Measurements from ENCODE around the gene VTCN1. TPM values are rescaled to one million over a fixed set of nuclear protein-coding genes. Genes with fewer than 3 reads are reported as not detected.

VTCN1 gene
- total and polyA plus RNA-seq, 7 experiments from 2014 or later, result not detected

Small RNAs within 50 kb of the gene (microRNA-seq; reads per million reads assigned to microRNA genes)
- 22.8 reads per million, percentile 32 among the genes with 10 or more reads in this experiment for gene MIR942 (ENCODE audit: borderline microRNAs expressed)

Other genes with a start within 250 kb of the VTCN1 start
- gene CD101, start 209.2 kb downstream of the VTCN1 start, total RNA-seq, result 10 to 100 TPM in 3 of 5 experiments, 1 to 10 TPM in 2; 3.9 to 15.4 (median 10.3) TPM
- gene CD101, start 209.2 kb downstream of the VTCN1 start, polyA plus RNA-seq, result 1 to 10 TPM; 5.8 to 9.9 TPM
- gene TTF2, start 150.6 kb downstream of the VTCN1 start, total RNA-seq, result 10 to 100 TPM; 27.6 to 74.4 (median 35.2) TPM
- 10 to 100 TPM in 1 of 2 donors, 1 to 10 TPM in 1; 9.1 to 10.1 TPM for gene TTF2, start 150.6 kb downstream of the VTCN1 start, polyA plus RNA-seq
- under 1 TPM in 4 of 5 experiments, not detected in 1; 0.24 to 0.94 (median 0.38) TPM for gene TRIM45, start 89.2 kb downstream of the VTCN1 start, total RNA-seq
- not detected for gene TRIM45, start 89.2 kb downstream of the VTCN1 start, polyA plus RNA-seq
- 10 to 100 TPM; 40.4 to 63.4 (median 47.1) TPM for gene MAN1A2, start 156.5 kb upstream of the VTCN1 start, total RNA-seq
- 10 to 100 TPM; 10.5 to 20.9 TPM for gene MAN1A2, start 156.5 kb upstream of the VTCN1 start, polyA plus RNA-seq

Data from naive thymus-derived CD4-positive, alpha-beta T cell (primary cell).